WTC11 (cell line): ENCODE data around the gene MASP2.

Experiments used
- FOXJ3 ChIP-seq: sonication (generic); formaldehyde crosslinking; IDR thresholded peaks from 2 replicates; pipeline ENCODE4 v1.9.0; 2021; ENCODE audit warnings: missing genetic modification reagents, mild to moderate bottlenecking, borderline replicate concordance
- GTF2I ChIP-seq: fragments of 250-450 bp; sonication (Bioruptor Pico); conservative IDR thresholded peaks from 2 replicates; pipeline ENCODE4 v1.4.0; 2021; ENCODE audit warnings: mild to moderate bottlenecking
- ZNF263 ChIP-seq: sonication (generic); formaldehyde crosslinking; IDR thresholded peaks from 2 replicates; pipeline ENCODE4 v1.8.1; 2022; ENCODE audit warnings: low read depth, mild to moderate bottlenecking, moderate library complexity, missing genetic modification reagents
- TF ChIP-seq, protein P1 (sequence below): fragments of 200-600 bp; IDR thresholded peaks from 2 replicates; pipeline ENCODE4 v1.8.0; 2022; ENCODE audit warnings: antibody characterized with exemption

DNA sequence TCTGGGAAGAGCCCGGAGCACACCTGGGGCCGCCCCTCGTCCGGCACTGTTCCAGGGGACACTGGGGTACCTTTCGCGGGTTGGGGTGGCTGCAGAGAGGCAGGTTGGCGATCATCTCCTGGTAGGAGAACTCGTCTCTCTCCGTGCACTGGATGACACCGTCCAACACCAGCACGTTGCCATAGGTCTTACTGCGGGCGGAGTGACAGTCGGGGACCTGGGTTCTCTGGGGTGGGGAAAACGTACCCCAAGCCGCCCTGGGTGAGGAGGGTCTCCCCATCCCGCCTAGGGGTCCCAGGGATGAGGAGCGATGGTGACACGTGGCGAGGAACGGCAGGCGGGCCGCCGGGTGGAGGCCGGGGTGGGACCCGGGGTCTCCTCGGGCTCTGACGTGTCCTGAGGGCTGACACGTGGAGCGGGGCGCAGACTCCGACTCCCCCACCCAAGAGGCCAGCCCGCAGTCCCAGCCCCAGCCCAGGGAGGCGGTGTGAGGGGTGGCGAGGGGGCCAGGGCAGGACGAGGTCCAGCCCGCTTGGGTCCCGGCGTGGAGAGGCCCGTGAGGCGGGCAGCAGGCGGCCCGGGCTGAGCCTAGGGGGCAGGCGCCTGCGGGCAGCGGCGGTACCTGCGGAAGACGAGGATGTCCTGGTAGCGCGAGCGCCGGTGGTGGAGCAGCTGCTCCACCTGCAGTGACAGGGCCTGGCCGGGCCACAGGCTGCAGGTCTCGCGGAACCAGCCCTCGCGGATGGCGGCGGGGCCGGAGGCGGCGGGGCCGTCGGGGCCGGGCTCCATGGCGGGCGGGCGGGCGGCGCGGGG is 12.3 kb upstream of the MASP2 start:
- TF ChIP-seq GTF2I (CRISPR knock-in tag) (no peak), ZNF263 (CRISPR knock-in tag) (no peak), FOXJ3 (no peak)
- TF ChIP-seq, protein P1, sequence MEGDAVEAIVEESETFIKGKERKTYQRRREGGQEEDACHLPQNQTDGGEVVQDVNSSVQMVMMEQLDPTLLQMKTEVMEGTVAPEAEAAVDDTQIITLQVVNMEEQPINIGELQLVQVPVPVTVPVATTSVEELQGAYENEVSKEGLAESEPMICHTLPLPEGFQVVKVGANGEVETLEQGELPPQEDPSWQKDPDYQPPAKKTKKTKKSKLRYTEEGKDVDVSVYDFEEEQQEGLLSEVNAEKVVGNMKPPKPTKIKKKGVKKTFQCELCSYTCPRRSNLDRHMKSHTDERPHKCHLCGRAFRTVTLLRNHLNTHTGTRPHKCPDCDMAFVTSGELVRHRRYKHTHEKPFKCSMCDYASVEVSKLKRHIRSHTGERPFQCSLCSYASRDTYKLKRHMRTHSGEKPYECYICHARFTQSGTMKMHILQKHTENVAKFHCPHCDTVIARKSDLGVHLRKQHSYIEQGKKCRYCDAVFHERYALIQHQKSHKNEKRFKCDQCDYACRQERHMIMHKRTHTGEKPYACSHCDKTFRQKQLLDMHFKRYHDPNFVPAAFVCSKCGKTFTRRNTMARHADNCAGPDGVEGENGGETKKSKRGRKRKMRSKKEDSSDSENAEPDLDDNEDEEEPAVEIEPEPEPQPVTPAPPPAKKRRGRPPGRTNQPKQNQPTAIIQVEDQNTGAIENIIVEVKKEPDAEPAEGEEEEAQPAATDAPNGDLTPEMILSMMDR = no peak
